ENCODE data around the gene GEMIN2. TPM values are rescaled to one million over a fixed set of nuclear protein-coding genes. Genes with fewer than 3 reads are reported as not detected.
A peak's percentile ranks its signal among the peaks of the same experiment; 100 is the strongest.
"Not testable (repeated sequence)": the region's sequence is repeated elsewhere in the genome, so short reads cannot be mapped to it uniquely, and the experiment has no call there.

GEMIN2 gene
- 10.7 TPM for total RNA-seq

- peak; percentile 99 for ATAC-seq
Measured at GRCh38 chr14:39114073-39114838, at the start of gene GEMIN2. TSS of gene GEMIN2 (plus strand) at chr14:39114323. CDS start at chr14:39114339, 16 bp downstream.

GRCh38 chr14:39069169-39069805, 44.8 kb upstream of the GEMIN2 start:
- not testable (repeated sequence) for ATAC-seq

GRCh38 chr14:39069923-39070322, 44.2 kb upstream of the GEMIN2 start:
- no peak for ATAC-seq

GRCh38 chr14:39071096-39071495, 43.0 kb upstream of the GEMIN2 start:
- no peak for ATAC-seq

GRCh38 chr14:39080886-39081285, 33.2 kb upstream of the GEMIN2 start:
- ATAC-seq = no peak

GRCh38 chr14:39083127-39083526, 31.0 kb upstream of the GEMIN2 start:
- ATAC-seq = no peak

- ATAC-seq = no peak
Measured at GRCh38 chr14:39085933-39086332, 28.2 kb upstream of the GEMIN2 start.

GRCh38 chr14:39087493-39087892, 26.6 kb upstream of the GEMIN2 start:
- ATAC-seq = no peak

GRCh38 chr14:39090548-39091111, 23.5 kb upstream of the GEMIN2 start:
- ATAC-seq = no peak

- no peak for ATAC-seq
Measured at GRCh38 chr14:39091716-39092115, 22.4 kb upstream of the GEMIN2 start.

- no peak for ATAC-seq
Measured at GRCh38 chr14:39094515-39094914, 19.6 kb upstream of the GEMIN2 start.

- peak; percentile 54 for ATAC-seq
Measured at GRCh38 chr14:39097159-39097558, 17.0 kb upstream of the GEMIN2 start.

- ATAC-seq = not testable (repeated sequence)
Measured at GRCh38 chr14:39099215-39099614, 14.9 kb upstream of the GEMIN2 start.

- ATAC-seq = no peak
Measured at GRCh38 chr14:39099748-39100147, 14.4 kb upstream of the GEMIN2 start.

- ATAC-seq = peak; percentile 46
Measured at GRCh38 chr14:39102265-39102968, 11.7 kb upstream of the GEMIN2 start.

GRCh38 chr14:39102969-39103957, 10.9 kb upstream of the GEMIN2 start, which contains the start of gene SEC23A:
TSS of gene SEC23A (minus strand) at chr14:39103235. CDS start at chr14:39096118, 7,117 bp downstream.
- ATAC-seq = peak; percentile 97

- ATAC-seq = not testable (repeated sequence)
Measured at GRCh38 chr14:39104078-39104801, 9.9 kb upstream of the GEMIN2 start.

GRCh38 chr14:39107591-39107996, 6.5 kb upstream of the GEMIN2 start:
- ATAC-seq = no peak

GRCh38 chr14:39108791-39109190, 5.3 kb upstream of the GEMIN2 start:
- no peak for ATAC-seq

GRCh38 chr14:39109893-39110715, 4.0 kb upstream of the GEMIN2 start:
- no peak for ATAC-seq
